Measurements from ENCODE around the gene IFT172. TPM values are rescaled to one million over a fixed set of nuclear protein-coding genes. Genes with fewer than 3 reads are reported as not detected.

IFT172 gene
- total RNA-seq, 1 experiment from 2014 or later, result 26.2 TPM

DNA sequence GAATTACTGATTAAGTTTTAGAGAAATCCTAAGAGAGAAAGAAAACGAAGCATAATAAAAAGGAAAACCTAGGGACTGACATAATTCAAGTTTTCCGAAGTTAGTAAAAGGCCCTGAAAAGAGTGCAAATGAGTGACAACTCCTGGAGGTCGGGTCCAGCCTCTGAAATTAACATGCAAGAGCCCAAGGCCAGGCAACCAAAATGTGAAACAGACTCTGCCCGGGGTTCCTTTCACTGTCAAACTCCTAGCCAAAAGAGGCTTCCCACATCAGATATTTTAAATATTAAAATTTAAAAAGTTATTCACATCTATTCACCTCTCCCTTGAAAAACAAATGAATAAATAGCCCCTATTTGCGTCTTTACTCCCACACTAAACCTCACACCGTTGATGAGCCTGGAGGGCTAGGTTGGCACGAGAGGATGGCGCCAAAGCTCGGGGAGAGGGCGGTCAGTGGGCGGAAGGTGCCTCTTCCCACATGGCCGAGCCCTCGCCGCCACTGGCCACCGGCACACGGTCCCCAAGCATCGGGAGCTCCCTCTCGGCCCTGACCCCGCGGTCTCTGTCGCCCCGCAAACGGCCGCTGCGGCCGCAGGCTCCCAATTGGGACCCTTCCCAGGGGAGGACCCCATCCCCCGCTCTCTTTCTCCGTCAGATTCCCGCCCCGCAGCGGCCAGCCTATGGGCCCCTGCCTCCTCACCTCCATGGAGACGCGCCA, 80.8 kb downstream of the IFT172 start:
- BruUV-seq (replicated peaks), result TSS peak; percentile 37
- H4K20me1 ChIP-seq (ENCODE audit: insufficient read depth), result peaks cover 44% of the 10 kb centered on the region
- H3K36me3 ChIP-seq (ENCODE audit: low read depth), result peaks cover 12% of the 10 kb centered on the region; the same call in 1 of the 2 replicates
- H3K27me3 ChIP-seq (ENCODE audit: insufficient read depth, low read depth), result no peaks in the 10 kb centered on the region
- no peaks in the 10 kb centered on the region for H3K9me2 ChIP-seq (ENCODE audit: insufficient read depth)
- H3K27ac ChIP-seq, result peak overlapping the region; percentile 63
- peaks cover 26% of the 10 kb centered on the region for H3K4me1 ChIP-seq (replicated peaks; ENCODE audit: insufficient read depth)
- peak overlapping the region; percentile 97 for H3K4me3 ChIP-seq
- H3K9me3 ChIP-seq (ENCODE audit: insufficient read depth, low read depth), result no peaks in the 10 kb centered on the region
- peak overlapping the region; percentile 98 for H3K4me2 ChIP-seq
- CTCF ChIA-PET, result no interaction called here
- peaks cover 40% of the 10 kb centered on the region for H3F3A ChIP-seq (ENCODE audit: insufficient read depth, low read depth)
- peak overlapping the region; percentile 93 for H2AFZ ChIP-seq
- POLR2A ChIA-PET (ENCODE audit: unreplicated experiment), result interaction anchor here (0.6 to 1.0 kb wide), 4 partner anchors 12 to 988 kb away, joined by 3 to 13 read pairs (median 4); no protein-coding TSS in a partner anchor
- peak in 1 of 2 experiments; percentile 20 for DNase-seq
- intact Hi-C loops (cut with micrococcal nuclease; ENCODE audit: unreplicated experiment), result loop anchor here (1.0 to 5.0 kb wide), 5 partner anchors 20 to 275 kb away; partner anchors contain the start of genes CCDC121, GPN1, KRTCAP3 and NRBP1
- peaks cover 56% of the 10 kb centered on the region for H3K79me2 ChIP-seq (ENCODE audit: low read depth)
- no peak for TF ChIP-seq EZH2 (IDR thresholded peaks at IDR 0.05; ENCODE audit: low read depth)
- TF ChIP-seq, protein P1, sequence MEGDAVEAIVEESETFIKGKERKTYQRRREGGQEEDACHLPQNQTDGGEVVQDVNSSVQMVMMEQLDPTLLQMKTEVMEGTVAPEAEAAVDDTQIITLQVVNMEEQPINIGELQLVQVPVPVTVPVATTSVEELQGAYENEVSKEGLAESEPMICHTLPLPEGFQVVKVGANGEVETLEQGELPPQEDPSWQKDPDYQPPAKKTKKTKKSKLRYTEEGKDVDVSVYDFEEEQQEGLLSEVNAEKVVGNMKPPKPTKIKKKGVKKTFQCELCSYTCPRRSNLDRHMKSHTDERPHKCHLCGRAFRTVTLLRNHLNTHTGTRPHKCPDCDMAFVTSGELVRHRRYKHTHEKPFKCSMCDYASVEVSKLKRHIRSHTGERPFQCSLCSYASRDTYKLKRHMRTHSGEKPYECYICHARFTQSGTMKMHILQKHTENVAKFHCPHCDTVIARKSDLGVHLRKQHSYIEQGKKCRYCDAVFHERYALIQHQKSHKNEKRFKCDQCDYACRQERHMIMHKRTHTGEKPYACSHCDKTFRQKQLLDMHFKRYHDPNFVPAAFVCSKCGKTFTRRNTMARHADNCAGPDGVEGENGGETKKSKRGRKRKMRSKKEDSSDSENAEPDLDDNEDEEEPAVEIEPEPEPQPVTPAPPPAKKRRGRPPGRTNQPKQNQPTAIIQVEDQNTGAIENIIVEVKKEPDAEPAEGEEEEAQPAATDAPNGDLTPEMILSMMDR (conservative IDR thresholded peaks at IDR 0.05), result no peak

DNA sequence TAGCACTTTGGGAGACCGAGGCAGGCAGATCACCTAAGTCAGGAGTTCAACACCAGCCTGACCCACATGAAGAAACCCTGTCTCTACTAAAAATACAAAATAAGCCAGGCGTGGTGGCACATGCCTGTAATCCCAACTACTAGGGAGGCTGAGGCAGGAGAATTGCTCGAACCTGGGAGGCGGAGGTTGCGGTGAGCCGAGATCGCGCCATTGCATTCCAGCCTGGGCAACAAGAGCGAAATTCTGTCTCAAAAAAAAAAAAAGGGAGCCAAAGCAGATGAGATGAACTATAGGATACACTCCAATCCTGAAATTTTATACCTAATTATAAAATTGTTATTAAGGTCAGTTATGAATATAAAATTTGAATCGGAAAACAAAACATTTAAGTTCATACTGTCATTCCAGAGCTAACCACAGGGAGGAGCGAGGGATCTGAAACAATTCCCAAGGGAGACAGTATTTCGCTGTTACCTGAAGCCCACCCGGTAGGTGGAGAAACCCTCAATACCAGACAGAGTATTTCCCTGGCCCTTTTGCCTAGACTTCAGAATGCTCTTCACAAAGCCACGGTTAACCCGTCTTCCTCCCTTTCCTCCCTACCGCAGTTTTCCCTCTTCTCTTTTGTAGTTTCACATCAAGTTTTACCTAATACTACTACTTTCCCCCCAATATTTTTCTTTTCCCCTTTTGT, 81.6 kb downstream of the IFT172 start:
- Histone ChIP-seq H3K79me2 (ENCODE audit: low read depth) (peaks cover 64% of the 10 kb centered on the region), H4K20me1 (ENCODE audit: insufficient read depth) (peaks cover 51% of the 10 kb centered on the region), H3K4me1 (replicated peaks; ENCODE audit: insufficient read depth) (peaks cover 22% of the 10 kb centered on the region), H3F3A (ENCODE audit: insufficient read depth, low read depth) (peaks cover 33% of the 10 kb centered on the region), H3K36me3 (ENCODE audit: low read depth) (peaks cover 12% of the 10 kb centered on the region; the same call in 1 of the 2 replicates), H3K27me3 (ENCODE audit: insufficient read depth, low read depth) (no peaks in the 10 kb centered on the region), H3K4me2 (peak overlapping the region; percentile 98), H3K4me3 (peak overlapping the region; percentile 97), H3K9me2 (ENCODE audit: insufficient read depth) (no peaks in the 10 kb centered on the region), H2AFZ (no peak overlapping the region), H3K9me3 (ENCODE audit: insufficient read depth, low read depth) (no peaks in the 10 kb centered on the region), H3K27ac (peak overlapping the region; percentile 63; the same call in 1 of the 2 replicates)
- TF ChIP-seq, protein P1 (conservative IDR thresholded peaks at IDR 0.05), result peak; percentile 86
- no peak for TF ChIP-seq EZH2 (IDR thresholded peaks at IDR 0.05; ENCODE audit: low read depth)
- DNase-seq, result peak; percentile 25 to 55
- no TSS peak for BruUV-seq (replicated peaks)
- POLR2A ChIA-PET (ENCODE audit: unreplicated experiment), result interaction anchor here (0.7 kb wide), 1 partner anchor 13 kb away, joined by 13 read pairs; no protein-coding TSS in a partner anchor
- CTCF ChIA-PET, result no interaction called here
- intact Hi-C loops (cut with micrococcal nuclease; ENCODE audit: unreplicated experiment), result loop anchor here (1.0 to 5.0 kb wide), 4 partner anchors 34 to 275 kb away; partner anchors contain the start of genes CCDC121, GPN1, KRTCAP3 and SLC4A1AP

DNA sequence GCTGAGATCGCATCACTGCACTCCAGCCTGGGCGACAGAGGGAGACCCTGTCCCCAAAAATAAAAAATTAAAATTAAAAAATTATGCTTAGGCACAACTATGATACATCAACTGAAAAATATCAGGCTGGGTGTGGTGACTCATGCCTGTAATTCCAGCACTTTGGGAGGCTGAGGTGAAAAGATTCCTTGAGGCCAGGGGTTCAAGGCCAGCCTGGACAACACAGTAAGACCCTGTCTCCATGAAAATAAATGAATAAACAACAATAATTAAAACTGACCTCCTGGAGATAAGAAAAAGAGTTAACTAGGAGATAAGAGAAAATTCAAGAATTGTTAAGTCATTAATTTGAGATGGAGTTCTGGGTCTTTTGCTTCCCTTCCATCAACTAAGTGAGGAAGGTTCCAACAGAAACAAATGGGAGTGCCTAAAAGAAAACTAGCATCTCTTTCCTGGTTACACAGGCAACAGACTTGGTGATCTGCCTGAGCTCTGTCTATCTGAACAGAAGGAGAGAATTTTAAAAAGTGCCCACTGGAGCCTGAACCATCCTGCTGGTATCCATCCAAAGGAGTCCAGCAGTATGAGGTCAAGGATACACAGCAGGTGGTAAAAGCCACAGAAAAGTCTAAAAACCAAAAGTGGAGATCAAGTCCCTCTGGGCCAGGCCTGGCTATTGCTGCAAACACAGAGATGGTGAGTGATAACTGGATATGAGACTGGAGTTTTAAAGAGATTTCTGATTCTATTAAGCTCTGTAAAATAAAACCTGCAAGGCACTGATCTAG, 89.0 kb downstream of the IFT172 start:
- Histone ChIP-seq H3K36me3 (ENCODE audit: low read depth) (peaks cover 10% of the 10 kb centered on the region; the same call in 1 of the 2 replicates), H2AFZ (no peak overlapping the region), H3K4me1 (replicated peaks; ENCODE audit: insufficient read depth) (no peaks in the 10 kb centered on the region), H3F3A (ENCODE audit: insufficient read depth, low read depth) (peaks cover 29% of the 10 kb centered on the region), H3K4me3 (no peak overlapping the region), H3K27me3 (ENCODE audit: insufficient read depth, low read depth) (no peaks in the 10 kb centered on the region), H3K79me2 (ENCODE audit: low read depth) (peaks cover 99% of the 10 kb centered on the region), H3K4me2 (no peak overlapping the region), H3K9me2 (ENCODE audit: insufficient read depth) (no peaks in the 10 kb centered on the region), H3K27ac (no peak overlapping the region), H4K20me1 (ENCODE audit: insufficient read depth) (peaks cover 88% of the 10 kb centered on the region), H3K9me3 (ENCODE audit: insufficient read depth, low read depth) (no peaks in the 10 kb centered on the region)
- CTCF ChIA-PET, result no interaction called here
- BruUV-seq (replicated peaks), result no TSS peak
- POLR2A ChIA-PET (ENCODE audit: unreplicated experiment), result no interaction called here
- TF ChIP-seq EZH2 (IDR thresholded peaks at IDR 0.05; ENCODE audit: low read depth), result no peak
- TF ChIP-seq, protein P1 (conservative IDR thresholded peaks at IDR 0.05), result no peak
- DNase-seq, result no peak
- intact Hi-C loops (cut with micrococcal nuclease; ENCODE audit: unreplicated experiment), result no loop called here

Measured in PC-9 (cell line).